AG09309 (cell line): ENCODE measurements around the gene PLCH1.

Experiments used
- DNase-seq: peaks from one replicate; pipeline ENCODE4 v3.0.0-alpha.2; 2010; ENCODE audit warnings: low read depth
- H3K4me3 ChIP-seq: 2 replicates; pipeline ENCODE4 v1.5.1; 2011; ENCODE audit warnings: mild to moderate bottlenecking, low read depth, low read length, moderate library complexity; ENCODE audit not compliant: control insufficient read depth
- TF ChIP-seq, protein P1 (sequence below): IDR thresholded peaks from 2 replicates; pipeline ENCODE4 v1.5.1; 2011; ENCODE audit warnings: mild to moderate bottlenecking, low read depth, low read length, inconsistent platforms; ENCODE audit not compliant: insufficient read depth, control insufficient read depth; ENCODE audit errors: missing control alignments

PLCH1 gene, protein sequence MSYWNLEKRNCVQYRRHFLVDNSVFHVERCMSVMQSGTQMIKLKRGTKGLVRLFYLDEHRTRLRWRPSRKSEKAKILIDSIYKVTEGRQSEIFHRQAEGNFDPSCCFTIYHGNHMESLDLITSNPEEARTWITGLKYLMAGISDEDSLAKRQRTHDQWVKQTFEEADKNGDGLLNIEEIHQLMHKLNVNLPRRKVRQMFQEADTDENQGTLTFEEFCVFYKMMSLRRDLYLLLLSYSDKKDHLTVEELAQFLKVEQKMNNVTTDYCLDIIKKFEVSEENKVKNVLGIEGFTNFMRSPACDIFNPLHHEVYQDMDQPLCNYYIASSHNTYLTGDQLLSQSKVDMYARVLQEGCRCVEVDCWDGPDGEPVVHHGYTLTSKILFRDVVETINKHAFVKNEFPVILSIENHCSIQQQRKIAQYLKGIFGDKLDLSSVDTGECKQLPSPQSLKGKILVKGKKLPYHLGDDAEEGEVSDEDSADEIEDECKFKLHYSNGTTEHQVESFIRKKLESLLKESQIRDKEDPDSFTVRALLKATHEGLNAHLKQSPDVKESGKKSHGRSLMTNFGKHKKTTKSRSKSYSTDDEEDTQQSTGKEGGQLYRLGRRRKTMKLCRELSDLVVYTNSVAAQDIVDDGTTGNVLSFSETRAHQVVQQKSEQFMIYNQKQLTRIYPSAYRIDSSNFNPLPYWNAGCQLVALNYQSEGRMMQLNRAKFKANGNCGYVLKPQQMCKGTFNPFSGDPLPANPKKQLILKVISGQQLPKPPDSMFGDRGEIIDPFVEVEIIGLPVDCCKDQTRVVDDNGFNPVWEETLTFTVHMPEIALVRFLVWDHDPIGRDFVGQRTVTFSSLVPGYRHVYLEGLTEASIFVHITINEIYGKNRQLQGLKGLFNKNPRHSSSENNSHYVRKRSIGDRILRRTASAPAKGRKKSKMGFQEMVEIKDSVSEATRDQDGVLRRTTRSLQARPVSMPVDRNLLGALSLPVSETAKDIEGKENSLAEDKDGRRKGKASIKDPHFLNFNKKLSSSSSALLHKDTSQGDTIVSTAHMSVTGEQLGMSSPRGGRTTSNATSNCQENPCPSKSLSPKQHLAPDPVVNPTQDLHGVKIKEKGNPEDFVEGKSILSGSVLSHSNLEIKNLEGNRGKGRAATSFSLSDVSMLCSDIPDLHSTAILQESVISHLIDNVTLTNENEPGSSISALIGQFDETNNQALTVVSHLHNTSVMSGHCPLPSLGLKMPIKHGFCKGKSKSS (N-terminal part only)

DNA sequence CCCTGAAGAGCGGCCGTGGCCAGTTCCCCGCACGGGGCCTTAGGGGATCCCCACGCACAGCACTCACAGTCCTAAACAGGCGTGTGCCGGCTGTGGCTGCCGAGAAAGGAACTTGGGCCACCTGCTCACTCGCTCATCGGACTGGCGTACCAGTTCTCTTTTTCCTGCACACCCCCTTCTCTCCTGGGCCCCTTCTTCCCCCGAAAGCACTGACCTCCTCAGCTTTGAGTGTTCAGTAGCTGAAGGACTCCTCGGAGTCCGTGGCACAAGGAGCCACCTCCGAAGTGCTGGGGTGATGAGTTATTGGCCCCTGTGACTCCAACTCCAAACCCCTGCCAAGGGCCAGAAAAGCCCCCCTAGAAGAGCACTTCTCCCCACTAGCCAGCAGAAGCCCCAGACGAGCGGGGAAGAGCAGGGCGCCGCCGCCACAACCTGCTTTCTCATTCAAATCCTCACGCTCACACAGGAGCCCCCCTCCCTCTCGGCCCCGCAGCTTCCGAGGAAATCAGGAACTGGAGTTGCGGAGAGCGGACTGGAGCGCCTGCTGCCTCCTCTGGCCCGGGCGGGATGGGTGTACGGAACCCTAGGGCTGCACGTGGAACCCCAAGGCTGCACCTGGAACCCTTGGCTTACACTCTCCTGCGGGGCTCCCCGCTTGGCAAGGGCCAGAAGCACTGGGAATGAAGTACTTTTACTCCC is at the start of gene PLCH1:
PLCH1 (minus strand) TSS at position 446 of the 699 bp plus-strand sequence. CDS start 40,847 bp downstream, outside the sequence.
- DNase-seq, result no peak
- TF ChIP-seq, protein P1, sequence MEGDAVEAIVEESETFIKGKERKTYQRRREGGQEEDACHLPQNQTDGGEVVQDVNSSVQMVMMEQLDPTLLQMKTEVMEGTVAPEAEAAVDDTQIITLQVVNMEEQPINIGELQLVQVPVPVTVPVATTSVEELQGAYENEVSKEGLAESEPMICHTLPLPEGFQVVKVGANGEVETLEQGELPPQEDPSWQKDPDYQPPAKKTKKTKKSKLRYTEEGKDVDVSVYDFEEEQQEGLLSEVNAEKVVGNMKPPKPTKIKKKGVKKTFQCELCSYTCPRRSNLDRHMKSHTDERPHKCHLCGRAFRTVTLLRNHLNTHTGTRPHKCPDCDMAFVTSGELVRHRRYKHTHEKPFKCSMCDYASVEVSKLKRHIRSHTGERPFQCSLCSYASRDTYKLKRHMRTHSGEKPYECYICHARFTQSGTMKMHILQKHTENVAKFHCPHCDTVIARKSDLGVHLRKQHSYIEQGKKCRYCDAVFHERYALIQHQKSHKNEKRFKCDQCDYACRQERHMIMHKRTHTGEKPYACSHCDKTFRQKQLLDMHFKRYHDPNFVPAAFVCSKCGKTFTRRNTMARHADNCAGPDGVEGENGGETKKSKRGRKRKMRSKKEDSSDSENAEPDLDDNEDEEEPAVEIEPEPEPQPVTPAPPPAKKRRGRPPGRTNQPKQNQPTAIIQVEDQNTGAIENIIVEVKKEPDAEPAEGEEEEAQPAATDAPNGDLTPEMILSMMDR, result no peak
- H3K4me3 ChIP-seq, result peak within 1 kb of the TSS; percentile 47

DNA sequence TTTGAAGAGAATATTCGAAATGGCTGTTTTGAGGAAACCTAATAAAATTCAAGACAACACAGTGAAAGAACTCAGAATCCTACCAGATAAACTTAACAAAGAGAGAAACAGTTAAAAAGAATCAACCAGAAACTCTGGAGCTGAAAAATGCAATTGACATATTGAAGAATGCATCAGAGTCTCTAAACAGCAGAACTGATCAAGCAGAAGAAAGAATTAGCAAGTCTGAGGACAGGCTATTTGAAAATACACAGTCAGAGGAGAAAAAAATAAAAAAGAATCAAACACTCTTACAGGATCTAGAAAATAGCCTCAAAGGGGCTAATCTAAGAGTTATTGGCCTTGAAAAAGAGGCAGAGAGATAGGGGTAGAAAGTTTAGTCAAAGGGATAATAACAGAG is 47.7 kb upstream of the PLCH1 start:
- H3K4me3 ChIP-seq, result no peak overlapping the region
- no peak for DNase-seq
- TF ChIP-seq, protein P1, result no peak

DNA sequence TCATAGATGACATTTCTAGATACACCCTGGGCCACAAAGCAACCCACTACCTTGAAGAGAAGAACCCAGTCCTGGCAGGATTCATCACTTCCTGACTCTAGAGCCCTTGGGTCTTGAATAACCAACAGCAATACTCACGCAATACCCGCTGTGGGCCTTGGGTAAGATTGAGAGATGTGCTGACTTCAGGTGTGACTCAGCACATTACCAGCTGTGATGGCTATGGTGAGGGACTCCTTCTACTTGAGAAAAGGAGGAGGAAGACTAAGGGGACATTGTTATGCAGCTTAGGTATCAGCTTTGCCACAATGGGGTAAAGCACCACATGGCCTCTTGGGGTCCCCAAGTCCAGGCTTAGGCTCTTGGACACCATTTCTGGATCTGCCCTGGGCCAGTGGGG is 46.3 kb upstream of the PLCH1 start:
- no peak for DNase-seq
- TF ChIP-seq, protein P1, result no peak
- no peak overlapping the region for H3K4me3 ChIP-seq

DNA sequence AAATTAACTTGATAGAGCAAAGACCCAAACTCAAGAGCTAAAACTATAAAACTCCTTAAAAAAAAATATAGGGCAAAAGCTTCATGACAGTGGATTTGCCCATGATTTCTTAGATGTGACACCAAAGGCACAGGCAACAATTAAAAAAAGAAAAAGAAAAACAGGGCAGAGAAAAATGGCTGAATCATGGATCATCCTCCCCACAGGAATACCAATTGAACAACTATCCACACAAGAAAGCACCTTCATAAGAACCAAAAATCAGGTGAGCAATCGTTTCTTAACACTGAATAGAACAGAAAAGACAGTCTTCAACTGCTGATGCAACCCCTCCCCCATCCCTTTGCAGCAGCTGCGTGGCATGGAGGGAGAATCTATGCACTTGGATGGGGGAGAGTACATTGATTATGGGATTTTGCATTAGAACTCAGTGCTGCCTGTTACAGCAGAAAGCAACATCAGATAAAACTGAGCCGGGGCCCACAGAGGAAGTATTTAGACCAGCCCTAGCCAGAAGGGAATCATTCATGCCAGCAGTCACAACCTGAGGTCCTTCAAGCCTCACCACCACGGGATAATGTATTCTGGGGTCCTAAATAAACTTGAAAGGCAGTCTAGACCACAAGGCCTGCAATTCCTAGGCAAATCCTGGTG is 45.5 kb upstream of the PLCH1 start:
- DNase-seq, result no peak
- no peak overlapping the region for H3K4me3 ChIP-seq
- TF ChIP-seq, protein P1, result no peak

DNA sequence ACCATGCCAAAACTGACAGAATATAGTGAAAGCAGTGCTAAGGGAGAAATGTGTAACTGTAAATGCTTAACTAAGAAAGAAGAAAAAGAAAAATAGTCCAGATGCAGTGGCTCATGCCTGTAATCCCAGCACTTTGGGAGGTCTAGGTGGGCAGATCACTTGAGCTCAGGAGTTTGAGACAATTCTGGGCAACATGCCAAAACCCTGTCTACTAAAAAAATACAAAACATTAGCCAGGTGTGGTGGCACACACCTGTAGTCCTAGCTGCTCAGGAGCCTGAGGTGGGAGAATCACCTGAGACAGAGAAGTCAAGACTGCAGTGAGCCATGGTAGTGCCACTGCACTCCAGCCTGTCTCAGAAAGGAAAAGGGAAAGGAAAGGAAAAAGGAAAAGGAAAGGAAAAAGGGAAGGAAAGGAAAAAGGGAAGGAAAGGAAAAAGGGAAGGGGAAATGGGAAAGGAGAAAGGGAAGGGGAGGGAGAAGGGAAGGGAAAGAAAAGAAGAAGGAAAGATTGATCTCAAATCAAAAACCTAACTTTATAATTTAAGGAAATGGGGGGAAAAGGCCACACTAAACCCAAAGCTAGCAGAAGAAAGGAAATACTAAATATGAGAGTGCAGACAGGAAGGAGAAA is 40.9 kb upstream of the PLCH1 start:
- H3K4me3 ChIP-seq, result no peak overlapping the region
- TF ChIP-seq, protein P1, result no peak

More for the DNA sequence above, 40.9 kb upstream of the PLCH1 start:
- DNase-seq, result no peak
